NCI-H1048 (cell line): ENCODE results near the gene BTG4.

Experiments
- DNase-seq: peaks from one replicate; lab custom pipeline; 2025; lab: John Stamatoyannopoulos, UW

Gene BTG4

DNA sequence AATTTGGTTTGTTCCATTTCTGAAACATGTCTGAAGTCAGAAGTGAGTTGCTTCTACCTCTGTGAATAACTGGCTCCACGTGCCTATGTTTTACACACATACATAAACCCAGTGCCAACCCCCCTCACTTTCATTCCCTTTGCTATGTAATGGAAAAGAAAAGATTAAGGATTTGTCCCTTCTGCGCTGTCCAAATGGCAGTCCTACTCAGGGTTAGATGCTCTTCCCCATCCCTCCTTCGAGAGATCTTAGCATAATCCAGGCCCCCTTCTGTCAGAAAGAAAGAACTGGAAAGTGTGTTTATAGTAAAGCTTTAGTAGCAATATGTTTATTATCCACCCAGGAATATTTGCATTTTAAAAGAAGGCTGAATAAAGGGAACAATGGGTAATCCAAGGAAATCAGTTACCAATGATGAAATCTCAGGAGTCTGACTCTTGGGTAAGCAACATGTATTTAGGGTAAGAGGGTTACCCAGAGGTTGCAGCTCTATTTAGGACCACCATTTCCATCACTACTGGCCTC is 25.2 kb upstream of the BTG4 start:
- DNase-seq = no peak

DNA sequence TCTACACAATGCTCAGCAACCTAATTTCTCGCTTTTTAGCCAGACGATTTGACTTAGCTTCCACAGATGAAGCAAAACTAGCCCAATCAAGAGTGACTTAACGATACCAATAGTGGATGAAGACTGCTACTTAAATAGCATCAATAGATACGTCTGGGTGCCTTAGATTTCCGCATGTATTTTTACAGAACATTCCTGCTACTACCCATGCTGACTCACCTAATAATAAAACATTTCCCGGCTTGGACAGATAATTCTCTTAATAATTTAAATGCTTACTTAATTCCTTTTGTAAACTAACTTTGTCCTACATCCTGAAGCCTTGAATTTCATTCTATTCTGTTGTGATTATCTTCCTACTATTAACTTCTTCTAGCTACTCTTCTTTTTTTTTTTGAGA is 23.1 kb upstream of the BTG4 start:
- no peak for DNase-seq

DNA sequence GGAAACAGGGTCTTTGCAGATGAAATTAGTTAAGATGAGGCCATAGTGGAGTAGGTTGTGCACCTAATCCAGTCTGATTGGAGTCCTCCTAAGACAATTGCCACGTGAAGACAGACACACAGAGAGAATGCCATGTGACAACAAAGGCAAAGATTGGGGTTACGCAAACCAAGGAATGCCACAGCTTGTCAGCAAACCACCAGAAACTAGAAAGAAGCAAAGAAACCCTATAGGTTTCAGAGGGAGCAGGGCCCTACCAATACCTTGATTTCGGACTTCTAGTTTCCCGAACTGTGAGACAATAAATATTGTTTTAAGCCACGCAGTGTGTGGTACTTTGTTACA is 20.2 kb upstream of the BTG4 start:
- DNase-seq = no peak

DNA sequence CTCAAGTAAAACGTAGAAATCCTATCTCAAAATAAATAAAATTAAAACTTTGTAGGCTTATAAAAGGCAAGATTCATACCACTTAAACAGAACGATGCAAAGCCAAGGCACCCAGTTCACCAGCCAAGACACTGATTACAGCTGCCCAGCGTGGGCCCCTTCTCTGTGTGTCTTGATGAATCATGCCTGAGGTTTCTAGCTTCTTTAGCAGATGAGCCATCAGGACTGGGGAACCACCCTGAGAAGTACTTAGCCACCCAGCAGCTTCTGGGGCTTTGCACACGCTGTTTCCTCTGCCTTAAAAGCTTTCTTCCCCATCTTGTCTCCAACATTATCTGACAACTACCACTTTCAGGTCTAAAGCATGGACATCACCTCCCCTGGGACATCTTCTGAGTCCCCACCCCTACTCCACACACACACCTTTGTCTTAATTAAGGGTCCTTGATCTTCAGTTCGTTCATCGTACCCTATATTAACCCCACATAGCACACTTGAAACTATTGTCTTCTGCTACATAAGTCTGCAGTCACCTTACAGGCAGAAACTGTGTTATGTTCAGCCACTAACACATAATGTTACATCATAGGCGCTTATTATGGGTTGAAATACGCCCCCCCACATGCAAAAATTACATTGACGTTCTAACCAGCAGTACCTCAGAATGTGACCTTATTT is 19.6 kb upstream of the BTG4 start:
- no peak for DNase-seq

DNA sequence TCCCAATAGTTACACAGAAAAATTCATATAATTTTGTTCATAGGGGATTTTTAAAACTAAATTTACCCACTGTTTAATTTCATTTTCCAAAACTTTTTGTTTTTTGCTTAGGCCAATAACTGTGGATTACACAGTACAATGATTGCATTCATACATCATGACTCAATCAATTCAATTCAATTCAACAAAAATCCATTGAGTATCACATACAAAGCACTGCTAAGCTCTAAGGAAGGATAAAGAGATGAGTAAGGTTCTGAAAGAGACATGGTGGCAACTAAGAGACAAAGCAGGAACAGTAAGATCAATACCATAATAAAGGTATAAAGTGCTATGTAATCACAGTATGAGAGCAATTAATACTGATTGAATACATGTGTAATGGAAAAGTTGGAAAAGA is 18.9 kb upstream of the BTG4 start:
- DNase-seq = no peak

DNA sequence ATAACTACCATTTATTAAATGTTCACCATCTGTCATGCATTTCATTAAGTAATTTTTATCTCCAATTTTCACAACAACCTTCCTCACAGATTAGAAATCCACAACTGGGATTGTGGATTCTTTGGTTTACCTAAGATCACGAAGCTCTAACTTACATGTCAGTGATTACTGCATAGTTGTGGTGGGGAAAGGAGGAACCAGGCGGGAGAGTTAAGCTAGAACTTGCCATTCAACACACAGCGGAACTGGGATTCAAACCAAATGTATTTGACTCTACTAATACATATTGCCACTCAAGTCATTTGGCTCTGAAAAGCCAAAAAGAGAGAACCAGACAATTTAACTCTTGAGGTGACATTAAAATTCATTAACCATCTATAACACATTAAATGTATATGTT is 17.9 kb upstream of the BTG4 start:
- DNase-seq = no peak

DNA sequence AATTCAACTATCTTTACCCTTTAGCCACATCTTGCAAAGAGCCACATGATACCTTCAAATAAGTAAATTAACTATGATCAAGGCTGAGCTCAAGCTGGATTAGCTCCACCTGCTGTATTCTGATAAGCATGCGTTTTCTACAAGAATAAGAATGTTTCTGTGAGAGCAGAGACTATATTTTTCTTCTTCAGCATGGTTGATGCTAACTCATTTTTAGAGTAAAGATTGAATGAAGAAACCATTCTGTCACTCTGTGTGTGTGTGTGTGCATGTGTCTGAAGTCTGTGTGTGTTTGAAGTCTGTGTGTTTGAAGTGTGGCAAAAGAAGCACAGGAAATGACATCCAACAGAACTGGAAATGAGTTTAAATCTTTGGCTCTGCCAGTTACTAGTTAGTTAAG is 16.4 kb upstream of the BTG4 start:
- DNase-seq = no peak

DNA sequence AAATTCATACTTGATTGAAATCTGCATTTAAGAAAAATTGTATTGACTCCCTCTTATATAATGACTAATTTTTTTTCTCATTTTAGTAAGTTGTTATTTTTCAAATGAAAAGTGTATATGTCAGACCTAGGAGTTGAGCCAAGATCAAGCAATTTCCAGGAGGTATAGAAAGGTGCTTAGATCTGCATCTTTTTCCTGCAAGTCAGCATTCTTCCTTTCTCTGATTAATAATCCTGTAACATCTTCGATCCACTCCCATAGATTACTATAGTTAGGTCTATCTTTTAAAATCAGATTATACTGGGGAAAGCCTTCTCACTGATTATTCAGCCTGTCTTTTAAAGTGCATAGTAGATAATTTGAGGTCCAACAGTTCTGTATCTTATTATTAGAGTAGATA is 15.1 kb upstream of the BTG4 start:
- no peak for DNase-seq

DNA sequence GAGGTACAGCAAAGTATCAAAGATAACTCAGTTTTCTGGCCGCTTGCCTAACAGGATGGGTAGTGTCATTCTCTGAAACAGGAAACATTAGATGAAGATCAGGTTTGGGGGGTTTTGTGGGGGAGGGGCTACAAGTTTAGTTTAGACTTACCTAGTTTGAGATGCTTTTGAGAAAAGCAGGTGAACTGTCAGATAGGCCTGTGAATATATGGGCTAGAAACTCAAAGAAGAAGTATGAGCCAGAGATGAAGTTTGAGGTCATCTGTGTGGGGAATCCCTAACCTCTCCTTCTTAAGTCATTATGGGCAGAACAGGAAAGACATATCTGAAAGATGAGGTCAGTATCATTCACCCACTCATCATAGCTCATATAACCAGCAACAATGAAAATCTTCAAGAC is 14.3 kb upstream of the BTG4 start:
- DNase-seq = no peak

DNA sequence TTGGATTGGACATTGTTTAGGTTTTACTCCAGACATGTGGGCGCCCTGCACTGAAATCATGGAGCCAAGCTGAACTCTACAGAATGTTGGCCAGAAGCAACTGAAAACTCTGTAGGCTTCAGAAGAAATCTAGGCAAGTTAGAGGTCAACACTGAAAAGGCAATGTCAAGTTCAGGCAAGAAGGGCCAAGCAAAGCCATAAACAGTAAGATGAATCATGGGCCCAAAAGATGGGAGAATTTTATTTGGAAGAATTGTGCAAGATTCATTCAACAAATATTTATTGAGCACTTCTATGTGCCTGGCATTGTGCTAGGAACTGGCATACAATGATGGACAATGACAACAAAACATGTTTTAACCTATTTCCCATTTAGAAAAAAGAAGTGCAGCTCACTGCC is 13.3 kb upstream of the BTG4 start:
- no peak for DNase-seq

DNA sequence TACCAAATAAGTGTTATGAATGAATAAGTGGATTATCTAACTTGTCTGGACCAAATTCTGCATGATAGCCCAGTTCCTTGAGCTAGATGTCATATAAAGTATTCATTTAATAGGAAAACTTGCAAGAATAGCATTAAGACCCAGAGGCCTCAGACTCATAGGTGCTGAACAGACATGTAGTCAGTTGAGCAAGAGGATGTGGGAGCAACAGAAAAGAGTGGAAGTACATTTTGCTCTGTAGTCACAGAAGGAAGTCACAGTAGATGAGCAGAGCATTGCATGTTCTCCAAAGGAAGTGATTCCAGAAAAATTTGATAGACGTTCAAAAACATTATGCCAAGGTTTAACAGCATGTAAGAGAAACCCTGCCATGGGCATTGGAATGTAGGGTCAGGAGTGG is 11.9 kb upstream of the BTG4 start:
- no peak for DNase-seq

DNA sequence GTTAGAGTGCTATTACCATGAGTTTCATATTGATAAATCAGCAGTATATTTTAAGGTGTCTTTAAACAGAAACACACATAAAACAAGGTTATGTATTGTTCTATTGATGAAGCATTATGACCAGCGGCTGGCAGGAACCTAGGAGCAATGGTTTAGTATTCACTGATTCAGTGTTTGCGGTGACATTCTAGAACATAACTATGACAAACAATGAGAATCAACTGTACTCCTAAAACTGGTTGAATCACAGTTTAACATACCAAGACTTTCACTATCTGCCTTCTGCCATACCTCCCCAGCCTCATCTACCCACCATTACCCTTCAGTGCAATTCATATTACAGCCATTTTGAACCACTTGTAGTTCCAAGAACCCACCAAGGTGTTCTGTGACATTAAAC is 11.2 kb upstream of the BTG4 start:
- DNase-seq = no peak

DNA sequence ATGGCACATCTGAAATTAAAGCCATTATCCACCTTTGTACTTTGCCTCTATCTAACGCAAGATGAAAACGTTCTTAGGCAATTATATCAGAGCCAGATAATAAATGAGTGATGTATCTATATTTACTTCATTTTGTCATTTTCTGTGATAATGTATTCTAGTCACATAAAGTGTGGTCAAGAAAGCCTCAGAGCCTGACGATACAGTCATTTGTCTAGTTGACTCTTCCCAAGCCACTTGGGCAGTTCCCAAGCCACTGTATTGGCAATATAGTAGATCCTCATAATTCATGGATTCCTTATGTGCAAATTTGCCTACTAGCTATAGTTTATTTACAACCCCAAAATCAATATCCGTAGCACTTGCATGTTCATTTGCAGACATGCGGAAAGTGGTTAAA is 10.2 kb upstream of the BTG4 start:
- DNase-seq = no peak

DNA sequence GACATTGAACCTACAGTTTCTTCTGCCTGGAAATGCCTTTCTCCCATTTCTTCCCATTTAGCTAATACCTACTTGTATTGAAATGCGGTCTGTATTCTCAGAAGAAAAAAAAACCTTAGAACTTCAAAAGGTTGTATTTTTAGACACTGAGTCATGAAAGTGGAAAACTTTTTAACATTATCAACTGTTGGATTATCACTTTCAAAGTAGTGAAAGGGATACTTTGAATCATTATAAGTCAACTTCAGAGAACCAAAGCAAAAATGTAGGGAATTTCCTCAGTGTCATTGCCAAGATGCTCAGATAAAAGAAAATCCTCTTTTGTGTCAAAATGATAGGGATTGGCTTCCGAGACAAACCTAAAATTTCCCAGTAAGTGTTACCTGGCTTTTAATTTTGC is 8.9 kb upstream of the BTG4 start:
- DNase-seq = no peak

DNA sequence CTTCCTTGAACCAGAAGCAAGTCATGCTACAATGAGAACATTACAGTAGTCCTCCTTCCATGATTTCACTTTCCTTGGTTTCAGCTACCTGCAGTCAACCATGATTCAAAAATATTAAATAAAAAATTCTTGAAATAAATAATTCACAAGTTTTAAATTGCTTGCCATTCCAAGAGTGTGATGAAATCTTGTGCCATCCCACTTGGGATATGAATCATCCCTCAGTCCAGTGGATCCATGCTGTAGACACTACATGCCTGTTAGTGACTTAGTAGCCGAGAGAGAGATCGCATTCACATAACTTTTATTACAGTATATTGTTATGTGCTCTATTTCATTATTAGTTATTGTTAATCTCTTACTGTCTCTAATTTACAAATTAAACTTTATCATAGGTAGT is 8.4 kb upstream of the BTG4 start:
- no peak for DNase-seq

DNA sequence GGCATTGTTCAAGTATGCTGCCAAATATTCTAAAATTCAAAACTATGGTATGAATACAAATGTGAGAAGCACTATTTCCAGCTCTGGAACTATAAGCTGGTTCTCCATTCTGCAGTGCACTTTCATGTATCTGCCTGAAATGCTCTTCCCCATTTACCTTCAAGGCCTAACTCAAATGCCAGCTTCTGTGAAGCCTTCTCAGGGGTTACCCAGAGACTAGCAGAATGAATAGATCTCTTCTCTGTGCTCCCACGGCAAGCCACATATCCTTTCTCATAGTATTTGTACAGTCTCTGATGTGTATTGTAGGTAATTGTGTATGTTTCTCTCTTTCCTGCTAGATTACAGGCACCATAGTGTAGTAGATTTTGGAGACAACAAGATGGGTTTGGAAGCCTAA is 6.5 kb upstream of the BTG4 start:
- DNase-seq = no peak

DNA sequence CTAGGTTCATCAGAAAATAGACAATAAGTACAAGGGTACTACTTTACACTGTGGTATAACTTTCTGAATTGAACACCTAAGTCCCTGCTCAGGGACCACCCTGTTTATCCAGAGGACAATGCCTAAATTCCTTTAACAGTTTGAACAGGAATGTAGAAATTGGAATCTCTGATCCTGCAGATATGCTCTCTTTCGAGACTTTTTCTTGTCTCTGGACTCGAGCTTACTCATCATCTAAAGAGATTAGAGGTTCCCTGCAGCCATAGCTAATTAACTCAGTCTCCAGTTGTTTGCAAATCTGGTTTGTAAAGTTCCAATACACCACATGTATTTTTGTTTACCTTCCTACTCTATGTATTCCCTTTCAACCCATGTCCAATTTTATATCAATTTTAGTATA is 3.4 kb upstream of the BTG4 start:
- no peak for DNase-seq

DNA sequence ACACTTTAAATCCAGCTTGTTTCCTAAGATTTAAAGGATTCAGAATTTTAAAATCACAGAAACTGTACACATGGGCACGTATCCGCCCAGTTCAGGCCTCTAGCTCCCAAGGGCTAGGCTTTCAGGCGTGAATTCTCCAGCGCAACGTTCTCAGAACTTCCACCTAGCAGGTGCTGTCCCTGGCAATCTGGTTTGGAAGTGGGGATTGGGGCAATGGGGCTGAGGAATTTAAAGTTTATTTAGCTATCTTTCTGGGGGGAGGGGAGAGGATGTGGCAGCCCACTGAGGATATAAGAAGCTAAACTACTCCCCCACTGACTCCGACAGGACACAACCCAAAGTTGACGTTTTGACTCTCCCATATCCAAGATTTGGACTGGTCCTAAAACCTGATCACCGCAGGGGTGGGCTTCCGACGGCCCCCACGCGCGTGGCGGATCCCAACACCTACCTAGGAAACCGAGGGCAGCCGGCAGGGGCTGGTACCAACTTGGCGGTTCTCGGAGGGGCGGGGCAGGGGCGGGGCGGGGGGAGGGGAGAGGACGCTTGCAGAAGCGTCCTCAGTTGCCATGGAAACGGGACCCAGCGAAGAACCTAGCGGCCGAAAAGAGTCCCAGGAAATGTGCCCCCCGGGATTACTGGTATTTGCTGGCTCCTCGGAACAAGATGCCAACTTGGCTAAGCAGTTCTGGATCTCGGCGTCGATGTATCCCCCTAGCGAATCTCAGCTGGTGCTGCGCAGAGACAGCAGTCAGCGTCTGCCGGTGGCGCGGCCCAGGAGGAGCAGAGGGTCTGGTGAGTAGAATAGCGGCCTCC is 2.2 kb upstream of the BTG4 start, which contains the start of gene HOATZ:
HOATZ (plus strand) TSS at position 563 of the 816 bp plus-strand sequence; CDS start at position 570, 7 bp downstream.
- no peak for DNase-seq

DNA sequence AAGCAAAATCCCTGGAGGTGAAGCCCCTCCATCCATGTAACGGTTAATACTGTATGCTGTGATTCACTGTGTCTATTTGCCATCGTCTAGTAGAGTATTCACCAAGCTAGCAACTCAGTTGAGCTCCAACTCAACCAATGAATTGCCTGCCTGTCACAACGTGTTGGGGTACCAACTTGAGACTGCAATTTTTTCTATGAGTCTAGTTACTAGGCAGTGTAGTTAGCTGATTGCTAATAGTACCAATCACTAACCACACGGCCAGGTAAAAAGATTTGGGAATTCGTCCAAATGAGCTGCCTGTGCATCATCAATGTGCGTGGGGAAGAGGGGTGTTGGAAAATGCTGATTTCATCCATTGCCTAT is 1.0 kb upstream of the BTG4 start:
- no peak for DNase-seq

DNA sequence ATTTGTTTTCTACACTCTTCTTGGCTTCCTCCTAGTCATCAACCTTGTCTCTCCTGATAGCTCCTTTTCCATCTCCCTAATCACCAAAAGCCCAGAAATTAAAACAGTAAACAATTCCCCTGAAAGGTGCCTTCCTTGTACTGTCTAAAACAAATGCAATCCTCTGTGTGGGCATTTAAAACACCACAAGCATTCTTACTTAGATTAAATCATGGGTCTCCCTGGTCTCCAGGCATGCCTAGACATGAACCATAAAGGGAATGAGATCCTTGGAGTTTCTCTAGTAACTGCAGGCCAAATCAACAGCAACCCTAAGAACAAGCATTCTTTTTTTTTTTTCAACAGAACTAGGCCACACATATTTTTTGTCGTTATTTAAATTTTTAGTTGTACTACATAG is 1.9 kb downstream of the BTG4 start:
- DNase-seq = no peak

DNA sequence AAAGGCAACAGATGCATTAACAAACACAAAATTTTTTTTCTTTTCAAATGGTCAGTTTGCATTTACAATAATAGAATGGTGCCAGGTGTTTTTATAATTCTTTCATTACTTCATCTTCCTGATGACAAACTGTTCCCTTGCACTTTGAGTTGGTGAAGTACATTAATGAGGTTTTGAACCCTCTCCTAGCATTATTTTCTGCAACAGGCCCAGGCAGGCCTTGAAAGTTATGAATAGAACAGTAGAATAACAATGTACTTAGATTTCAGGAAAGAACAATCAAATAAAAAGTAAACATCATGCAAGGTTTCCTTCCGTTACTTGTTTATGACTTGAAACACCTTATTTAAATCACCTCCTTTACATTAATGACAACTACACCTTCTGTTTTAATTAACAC is 9.6 kb downstream of the BTG4 start:
- no peak for DNase-seq

DNA sequence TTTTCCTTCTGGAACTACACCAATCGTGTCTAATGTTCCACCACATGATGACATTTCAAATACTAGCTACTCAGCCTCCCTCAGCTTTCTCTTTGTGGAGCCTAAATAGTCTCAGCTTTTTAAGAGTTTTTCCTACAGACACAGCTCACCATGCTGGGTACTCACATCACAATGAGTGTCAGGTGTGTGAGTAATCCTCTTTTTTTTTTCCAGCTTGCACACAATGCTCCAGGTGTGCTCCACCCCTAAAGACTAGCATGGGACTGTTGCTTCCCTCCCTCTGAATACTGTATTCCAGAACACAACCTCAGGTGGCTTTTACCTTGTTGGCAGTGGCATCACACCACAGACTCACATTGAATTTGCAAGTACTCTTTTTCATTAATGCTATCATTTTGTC is 11.7 kb downstream of the BTG4 start:
- DNase-seq = no peak

DNA sequence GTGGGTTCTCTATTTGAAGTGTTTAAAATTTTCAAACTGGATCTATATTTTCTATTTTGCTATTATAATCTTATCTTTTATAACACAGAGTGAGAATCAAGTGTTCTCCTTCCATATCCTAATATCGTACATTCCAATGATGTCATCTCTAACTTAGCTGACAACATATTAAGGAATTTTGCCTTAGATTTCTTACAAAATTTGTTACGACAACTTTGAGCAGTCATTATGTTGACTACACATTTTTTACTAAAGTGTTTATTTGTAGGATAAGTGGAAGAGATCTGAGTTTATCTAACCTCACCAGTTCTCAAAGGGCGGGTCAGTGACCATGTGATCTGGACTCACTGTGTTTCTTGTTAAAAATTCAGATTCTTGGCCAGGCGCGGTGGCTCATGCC is 12.7 kb downstream of the BTG4 start:
- no peak for DNase-seq

DNA sequence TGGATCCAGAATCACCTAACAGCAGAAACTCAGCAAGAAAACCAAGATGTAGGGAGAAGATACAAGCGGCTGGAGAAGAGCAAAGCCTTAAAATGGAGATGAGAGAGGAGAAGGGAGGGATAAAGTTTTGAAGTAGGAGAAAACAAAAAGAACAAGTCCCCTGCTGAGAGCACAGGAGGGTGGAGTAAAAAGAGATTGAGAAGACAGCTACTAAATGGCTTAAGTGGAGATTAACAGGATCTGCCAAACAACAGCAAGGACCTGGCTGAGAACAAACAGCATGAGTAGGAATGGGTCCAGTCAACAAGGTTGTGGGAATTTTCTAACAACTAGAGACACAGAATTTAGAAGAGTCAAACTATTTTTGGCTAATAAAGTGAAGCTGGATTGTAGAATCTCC is 18.1 kb downstream of the BTG4 start:
- no peak for DNase-seq
